G401 (cell line): Measurements from ENCODE around the gene HAUS3. TPM values are rescaled to one million over a fixed set of nuclear protein-coding genes. Genes with fewer than 3 reads are reported as not detected.

ENCODE experiments used
- DNase-seq: peaks from one replicate; pipeline ENCODE4 v3.0.0-alpha.2; 2015; ENCODE audit warnings: low spot score
- in situ Hi-C: cut with HindIII; loops from 2 replicates; pipeline ENCODE4 v1.10.0; 2016; ENCODE audit warnings: low sequenced_read_pairs, mixed read lengths
- total RNA-seq: library from RNA; depleted of rRNA; stranded (reverse); fragments of >200 nt; shearing (Covaris generic); gene quantifications from 2 replicates; pipeline ENCODE4 v1.2.3, GENCODE V29; 2014; rRNA removed

Gene HAUS3
- total RNA-seq, 1 experiment from 2014 or later, result 15.5 TPM

- no peak for DNase-seq
- in situ Hi-C loops, result no loop called here
Observed at GRCh38 chr4:2182994-2183393, 58.9 kb downstream of the HAUS3 start.

GRCh38 chr4:2180410-2180809 lies 61.5 kb downstream of the HAUS3 start:
- DNase-seq, result no peak
- in situ Hi-C loops, result no loop called here

DNA sequence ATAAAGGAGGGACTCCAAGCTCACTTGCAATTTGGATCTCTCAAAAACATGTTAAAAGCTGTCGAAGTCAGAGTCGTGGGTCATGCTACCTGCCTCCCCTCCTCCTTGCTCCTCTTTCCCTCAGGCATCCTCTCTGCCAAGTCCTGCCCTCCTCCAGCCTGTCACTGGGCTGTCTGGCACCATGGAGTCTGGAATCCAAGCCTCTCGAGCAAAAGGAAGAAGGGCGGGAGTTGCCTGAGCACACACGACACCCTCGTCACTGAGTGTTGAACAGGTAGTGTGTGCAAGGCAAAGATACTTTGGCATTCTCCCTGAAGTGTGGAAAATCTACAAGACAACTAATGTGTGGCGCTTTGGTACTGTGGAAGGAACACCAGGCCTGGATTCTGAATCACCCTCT lies 62.2 kb downstream of the HAUS3 start:
- in situ Hi-C loops, result no loop called here
- DNase-seq, result no peak

DNA sequence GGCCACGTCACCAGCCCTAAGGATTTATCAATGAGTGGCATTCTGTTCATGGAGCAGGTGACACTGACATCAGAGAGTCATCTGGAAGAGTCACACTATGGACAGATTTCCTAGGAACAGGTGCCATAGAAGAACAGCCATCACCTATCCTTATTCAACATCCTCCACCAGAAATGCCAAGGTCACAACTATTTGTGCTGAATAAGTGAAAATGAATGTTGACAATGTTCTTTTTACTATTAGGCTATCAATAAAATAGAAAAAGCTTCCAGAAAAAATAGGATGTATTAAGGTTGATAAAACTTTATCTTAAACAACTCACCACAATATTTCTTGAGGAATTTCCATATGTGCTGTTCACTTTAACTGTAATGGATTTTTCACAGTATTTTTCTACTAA lies 62.9 kb downstream of the HAUS3 start:
- no peak for DNase-seq
- in situ Hi-C loops, result no loop called here

Other genes starting within 250 kb of the HAUS3 start
- gene NELFA, start 233.1 kb downstream of the HAUS3 start, total RNA-seq, result 32.5 and 38.1 TPM in 2 replicates
- gene NAT8L, start 182.8 kb downstream of the HAUS3 start, total RNA-seq, result 9.5 and 11.4 TPM in 2 replicates
- 0.17 and 0.49 TPM in 2 replicates for gene POLN, start within 50 bp of the HAUS3 start, total RNA-seq
- 53.2 and 72.2 TPM in 2 replicates for gene MXD4, start 20.0 kb upstream of the HAUS3 start, total RNA-seq
- 9.4 and 11.4 TPM in 2 replicates for gene ZFYVE28, start 176.5 kb upstream of the HAUS3 start, total RNA-seq
- gene CFAP99, start 176.8 kb upstream of the HAUS3 start, total RNA-seq, result 1.5 TPM in 1 of 2 replicates, not detected in the other
- gene RNF4, start 227.0 kb upstream of the HAUS3 start, total RNA-seq, result 28.3 and 28.7 TPM in 2 replicates